ENCODE measurements around the gene GCH1. TPM values are rescaled to one million over a fixed set of nuclear protein-coding genes. Genes with fewer than 3 reads are reported as not detected.
"Not testable (repeated sequence)": the region's sequence is repeated elsewhere in the genome, so short reads cannot be mapped to it uniquely, and the experiment has no call there.

Gene GCH1
- polyA plus RNA-seq, 1 experiment, result 1.3 TPM

DNA sequence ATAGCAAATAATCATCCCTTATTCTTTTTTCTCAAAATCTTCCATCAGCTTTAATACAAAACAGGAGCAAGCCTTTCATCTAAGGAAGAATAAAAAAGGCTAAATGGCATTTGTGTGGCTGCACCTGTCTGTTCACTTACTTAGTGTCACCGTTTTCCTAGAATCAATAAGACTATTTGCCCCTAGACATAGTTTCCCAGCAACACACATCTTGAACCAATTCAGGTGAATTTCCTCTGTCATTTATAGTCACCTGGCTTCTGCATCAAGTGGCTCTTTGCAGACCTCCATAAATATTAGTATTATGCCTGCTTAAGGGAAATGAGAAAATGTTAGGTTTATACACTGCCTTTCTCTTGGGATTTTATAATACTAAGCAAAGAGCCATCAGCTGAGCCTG lies 17.4 kb upstream of the GCH1 start:
- TF ChIP-seq, protein P1, sequence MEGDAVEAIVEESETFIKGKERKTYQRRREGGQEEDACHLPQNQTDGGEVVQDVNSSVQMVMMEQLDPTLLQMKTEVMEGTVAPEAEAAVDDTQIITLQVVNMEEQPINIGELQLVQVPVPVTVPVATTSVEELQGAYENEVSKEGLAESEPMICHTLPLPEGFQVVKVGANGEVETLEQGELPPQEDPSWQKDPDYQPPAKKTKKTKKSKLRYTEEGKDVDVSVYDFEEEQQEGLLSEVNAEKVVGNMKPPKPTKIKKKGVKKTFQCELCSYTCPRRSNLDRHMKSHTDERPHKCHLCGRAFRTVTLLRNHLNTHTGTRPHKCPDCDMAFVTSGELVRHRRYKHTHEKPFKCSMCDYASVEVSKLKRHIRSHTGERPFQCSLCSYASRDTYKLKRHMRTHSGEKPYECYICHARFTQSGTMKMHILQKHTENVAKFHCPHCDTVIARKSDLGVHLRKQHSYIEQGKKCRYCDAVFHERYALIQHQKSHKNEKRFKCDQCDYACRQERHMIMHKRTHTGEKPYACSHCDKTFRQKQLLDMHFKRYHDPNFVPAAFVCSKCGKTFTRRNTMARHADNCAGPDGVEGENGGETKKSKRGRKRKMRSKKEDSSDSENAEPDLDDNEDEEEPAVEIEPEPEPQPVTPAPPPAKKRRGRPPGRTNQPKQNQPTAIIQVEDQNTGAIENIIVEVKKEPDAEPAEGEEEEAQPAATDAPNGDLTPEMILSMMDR (IDR thresholded peaks at IDR 0.05; ENCODE audit: insufficient read depth, low read depth, low read length), result no peak
- ChIA-PET POLR2A (no interaction called here), CTCF (interaction anchor here (0.8 kb wide), 1 partner anchor 15 kb away, joined by 3 read pairs; no protein-coding TSS in a partner anchor)
- H3K36me3 ChIP-seq (ENCODE audit: control insufficient read depth, insufficient read depth, low read length), result no peaks in the 10 kb centered on the region
- peaks cover 2% of the 10 kb centered on the region; the same call in 1 of the 2 replicates for H3K27me3 ChIP-seq (ENCODE audit: control insufficient read depth, insufficient read depth, low read length)
- H3K4me3 ChIP-seq (ENCODE audit: low read depth, low read length), result no peak overlapping the region
- no peak for DNase-seq (ENCODE audit: low read depth)

DNA sequence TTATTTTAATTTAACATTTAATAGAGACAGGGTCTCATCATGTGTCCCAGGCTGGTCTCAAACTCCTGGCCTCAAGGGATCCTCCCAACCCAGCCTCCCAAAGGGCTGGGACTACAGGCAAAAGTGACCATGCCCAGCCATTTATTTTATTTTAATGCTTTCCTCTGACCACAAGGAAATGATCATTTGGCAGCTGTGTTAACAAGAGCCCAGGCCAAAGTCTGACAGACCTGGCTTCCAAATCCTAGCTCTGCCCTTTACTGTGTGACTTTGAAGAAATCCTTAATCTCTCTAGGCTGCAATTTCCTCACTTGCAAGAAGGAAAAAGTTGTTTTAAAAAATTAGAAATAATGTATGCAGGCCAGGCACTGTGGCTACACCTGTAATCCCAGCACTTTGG lies 16.7 kb upstream of the GCH1 start:
- Histone ChIP-seq H3K4me3 (ENCODE audit: low read depth, low read length) (no peak overlapping the region), H3K36me3 (ENCODE audit: control insufficient read depth, insufficient read depth, low read length) (no peaks in the 10 kb centered on the region), H3K27me3 (ENCODE audit: control insufficient read depth, insufficient read depth, low read length) (peaks cover 2% of the 10 kb centered on the region; the same call in 1 of the 2 replicates)
- CTCF ChIA-PET, result interaction anchor here (0.8 kb wide), 1 partner anchor 16 kb away, joined by 3 read pairs; no protein-coding TSS in a partner anchor
- TF ChIP-seq, protein P1 (IDR thresholded peaks at IDR 0.05; ENCODE audit: insufficient read depth, low read depth, low read length), result no peak
- DNase-seq (ENCODE audit: low read depth), result no peak
- POLR2A ChIA-PET, result no interaction called here

DNA sequence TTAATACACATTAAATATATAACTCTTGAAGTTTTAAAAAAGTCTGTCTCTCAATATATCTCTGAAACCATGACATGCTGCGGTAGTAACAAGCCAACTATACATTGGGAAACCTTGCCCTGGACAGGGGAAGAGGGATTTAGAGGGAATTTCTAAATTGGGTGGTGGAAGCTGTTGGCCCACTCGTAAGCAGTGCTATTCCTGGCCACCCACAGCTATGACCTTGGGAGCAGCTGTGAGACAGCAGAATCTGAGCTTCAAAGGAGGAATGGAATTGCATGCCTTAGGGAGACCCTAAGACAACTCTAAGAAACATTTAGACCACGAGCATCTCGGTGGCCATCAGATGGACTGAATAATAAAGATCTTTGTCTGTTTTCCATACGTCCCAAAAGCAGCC lies 15.8 kb upstream of the GCH1 start:
- TF ChIP-seq, protein P1 (IDR thresholded peaks at IDR 0.05; ENCODE audit: insufficient read depth, low read depth, low read length), result no peak
- peaks cover 2% of the 10 kb centered on the region; the same call in 1 of the 2 replicates for H3K27me3 ChIP-seq (ENCODE audit: control insufficient read depth, insufficient read depth, low read length)
- POLR2A ChIA-PET, result no interaction called here
- no peaks in the 10 kb centered on the region for H3K36me3 ChIP-seq (ENCODE audit: control insufficient read depth, insufficient read depth, low read length)
- H3K4me3 ChIP-seq (ENCODE audit: low read depth, low read length), result no peak overlapping the region
- CTCF ChIA-PET, result no interaction called here
- no peak for DNase-seq (ENCODE audit: low read depth)

DNA sequence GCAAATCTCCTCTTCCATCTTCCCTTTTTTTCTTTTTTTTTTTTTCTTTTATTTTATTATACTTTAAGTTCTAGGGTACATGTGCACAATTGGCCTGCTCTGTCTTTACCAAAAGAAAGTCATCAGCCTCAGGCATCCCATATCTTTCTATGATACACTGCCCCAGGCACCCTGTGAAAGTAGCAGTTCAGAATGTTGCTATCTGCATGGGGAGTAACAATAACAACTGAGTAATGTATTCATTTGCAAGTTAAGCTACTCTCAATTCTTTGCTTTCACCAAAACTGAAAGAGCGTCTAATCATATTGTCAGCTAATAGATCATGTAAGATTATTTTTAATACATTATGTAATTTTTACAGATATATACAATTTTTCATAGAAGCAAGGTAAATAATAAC lies 13.5 kb upstream of the GCH1 start:
- no peak for DNase-seq (ENCODE audit: low read depth)
- ChIA-PET CTCF (no interaction called here), POLR2A (no interaction called here)
- H3K36me3 ChIP-seq (ENCODE audit: control insufficient read depth, insufficient read depth, low read length), result no peaks in the 10 kb centered on the region
- no peak overlapping the region for H3K4me3 ChIP-seq (ENCODE audit: low read depth, low read length)
- TF ChIP-seq, protein P1 (IDR thresholded peaks at IDR 0.05; ENCODE audit: insufficient read depth, low read depth, low read length), result no peak
- peaks cover 2% of the 10 kb centered on the region; the same call in 1 of the 2 replicates for H3K27me3 ChIP-seq (ENCODE audit: control insufficient read depth, insufficient read depth, low read length)

DNA sequence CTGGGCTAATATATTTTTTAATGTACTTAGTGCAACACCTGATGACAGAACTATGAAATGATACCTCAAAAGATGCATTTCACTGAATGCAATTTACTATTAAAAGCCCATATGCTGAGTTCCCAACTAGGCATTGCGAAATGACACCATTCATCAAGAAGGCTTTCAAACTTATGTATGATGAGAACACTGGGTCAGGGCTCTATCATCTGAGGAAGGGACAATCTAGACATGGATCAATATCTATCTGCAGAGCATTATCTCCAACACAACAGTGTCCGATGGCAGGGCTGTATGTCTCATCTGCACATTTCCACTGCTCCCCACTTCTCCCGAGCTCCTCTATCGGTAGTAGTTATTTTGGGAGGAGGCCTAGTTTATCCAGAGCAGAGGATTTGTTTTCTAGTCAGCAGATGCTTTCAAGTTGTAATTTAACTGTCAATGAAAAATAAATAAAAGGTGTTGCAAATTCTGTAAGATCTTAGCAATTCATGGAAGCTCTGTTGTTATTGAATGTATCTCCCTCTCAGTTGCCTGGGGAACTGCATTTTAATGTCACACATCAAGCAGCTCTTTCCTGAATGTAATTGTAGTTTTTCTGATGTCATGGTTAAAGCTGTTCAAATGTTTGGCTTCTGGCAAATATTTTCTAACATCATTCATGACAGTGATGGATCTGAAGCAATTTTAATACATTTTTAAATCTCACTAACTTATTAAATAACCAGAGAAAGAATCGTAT lies 7.4 kb upstream of the GCH1 start:
- Histone ChIP-seq H3K4me3 (ENCODE audit: low read depth, low read length) (no peak overlapping the region), H3K36me3 (ENCODE audit: control insufficient read depth, insufficient read depth, low read length) (no peaks in the 10 kb centered on the region), H3K27me3 (ENCODE audit: control insufficient read depth, insufficient read depth, low read length) (no peaks in the 10 kb centered on the region; the same call in 1 of the 2 replicates)
- DNase-seq (ENCODE audit: low read depth), result no peak
- TF ChIP-seq, protein P1 (IDR thresholded peaks at IDR 0.05; ENCODE audit: insufficient read depth, low read depth, low read length), result no peak
- ChIA-PET POLR2A (no interaction called here), CTCF (no interaction called here)

DNA sequence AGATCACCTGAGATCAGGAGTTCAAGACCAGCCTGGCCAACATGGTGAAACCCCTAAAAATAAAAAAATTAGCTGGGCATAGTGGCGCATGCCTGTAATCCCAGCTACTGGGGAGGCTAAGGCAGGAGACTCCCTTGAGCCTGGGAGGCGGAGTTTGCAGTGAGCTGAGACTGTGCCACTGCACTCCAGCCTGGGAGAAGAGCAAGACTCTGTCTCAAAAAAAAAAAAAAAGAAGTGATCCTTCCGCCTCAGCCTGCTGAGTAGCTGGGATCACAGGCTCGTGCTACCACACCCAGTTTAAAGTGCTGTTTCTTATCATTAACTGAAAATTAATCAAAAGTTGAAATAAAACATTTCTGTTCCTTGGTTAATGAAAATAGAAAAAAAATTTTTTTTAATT lies 6.3 kb upstream of the GCH1 start:
- POLR2A ChIA-PET; H3K36me3 ChIP-seq (ENCODE audit: control insufficient read depth, insufficient read depth, low read length); H3K4me3 ChIP-seq (ENCODE audit: low read depth, low read length); DNase-seq (ENCODE audit: low read depth); H3K27me3 ChIP-seq (ENCODE audit: control insufficient read depth, insufficient read depth, low read length); CTCF ChIA-PET: not testable (repeated sequence)

All from BJ (cell line).